ENCODE results near the gene GTF3A. TPM values are rescaled to one million over a fixed set of nuclear protein-coding genes. Genes with fewer than 3 reads are reported as not detected.

The GTF3A gene
- total RNA-seq, 4 donors from 2014 or later, result 82.5 to 93.1 (median 89.2) TPM

DNA sequence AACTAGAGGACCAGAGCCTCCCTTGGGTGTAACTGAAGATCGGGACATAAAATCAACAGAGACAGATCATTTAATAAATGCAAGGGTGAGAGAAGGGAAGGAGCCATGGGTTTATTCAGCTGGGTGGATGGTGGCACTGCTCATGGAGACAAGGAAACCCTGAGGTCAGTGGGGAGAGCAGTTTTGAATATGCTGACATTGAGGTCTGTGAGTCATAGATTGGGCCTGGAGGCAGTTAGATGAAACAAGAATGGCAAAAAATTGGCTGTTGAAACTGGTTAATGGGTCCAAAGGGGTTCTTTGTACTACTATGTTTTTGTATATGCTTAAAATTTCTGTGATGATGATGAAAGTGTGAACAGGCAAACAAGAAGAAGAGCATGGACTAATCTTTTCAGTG, 5.1 kb upstream of the GTF3A start:
- no peak overlapping the region for H3K4me3 ChIP-seq
- H3K4me1 ChIP-seq, result peaks cover 7% of the 10 kb centered on the region
- WGBS, result 87% methylated on average over 1 of the region's 1 CpG
- no peak for DNase-seq (ENCODE audit: low spot score in 2 of 2)
- no peak overlapping the region for H3K27ac ChIP-seq
- H3K36me3 ChIP-seq, result no peaks in the 10 kb centered on the region
- TF ChIP-seq POLR2AphosphoS5 (IDR thresholded peaks at IDR 0.05), result no peak
- no peak for TF ChIP-seq EP300 (IDR thresholded peaks at IDR 0.05)
- TF ChIP-seq POLR2A (IDR thresholded peaks at IDR 0.05), result no peak
- TF ChIP-seq, protein P1, sequence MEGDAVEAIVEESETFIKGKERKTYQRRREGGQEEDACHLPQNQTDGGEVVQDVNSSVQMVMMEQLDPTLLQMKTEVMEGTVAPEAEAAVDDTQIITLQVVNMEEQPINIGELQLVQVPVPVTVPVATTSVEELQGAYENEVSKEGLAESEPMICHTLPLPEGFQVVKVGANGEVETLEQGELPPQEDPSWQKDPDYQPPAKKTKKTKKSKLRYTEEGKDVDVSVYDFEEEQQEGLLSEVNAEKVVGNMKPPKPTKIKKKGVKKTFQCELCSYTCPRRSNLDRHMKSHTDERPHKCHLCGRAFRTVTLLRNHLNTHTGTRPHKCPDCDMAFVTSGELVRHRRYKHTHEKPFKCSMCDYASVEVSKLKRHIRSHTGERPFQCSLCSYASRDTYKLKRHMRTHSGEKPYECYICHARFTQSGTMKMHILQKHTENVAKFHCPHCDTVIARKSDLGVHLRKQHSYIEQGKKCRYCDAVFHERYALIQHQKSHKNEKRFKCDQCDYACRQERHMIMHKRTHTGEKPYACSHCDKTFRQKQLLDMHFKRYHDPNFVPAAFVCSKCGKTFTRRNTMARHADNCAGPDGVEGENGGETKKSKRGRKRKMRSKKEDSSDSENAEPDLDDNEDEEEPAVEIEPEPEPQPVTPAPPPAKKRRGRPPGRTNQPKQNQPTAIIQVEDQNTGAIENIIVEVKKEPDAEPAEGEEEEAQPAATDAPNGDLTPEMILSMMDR (IDR thresholded peaks at IDR 0.05), result no peak
- no peaks in the 10 kb centered on the region for H3K27me3 ChIP-seq
- H3K9me3 ChIP-seq, result no peaks in the 10 kb centered on the region

DNA sequence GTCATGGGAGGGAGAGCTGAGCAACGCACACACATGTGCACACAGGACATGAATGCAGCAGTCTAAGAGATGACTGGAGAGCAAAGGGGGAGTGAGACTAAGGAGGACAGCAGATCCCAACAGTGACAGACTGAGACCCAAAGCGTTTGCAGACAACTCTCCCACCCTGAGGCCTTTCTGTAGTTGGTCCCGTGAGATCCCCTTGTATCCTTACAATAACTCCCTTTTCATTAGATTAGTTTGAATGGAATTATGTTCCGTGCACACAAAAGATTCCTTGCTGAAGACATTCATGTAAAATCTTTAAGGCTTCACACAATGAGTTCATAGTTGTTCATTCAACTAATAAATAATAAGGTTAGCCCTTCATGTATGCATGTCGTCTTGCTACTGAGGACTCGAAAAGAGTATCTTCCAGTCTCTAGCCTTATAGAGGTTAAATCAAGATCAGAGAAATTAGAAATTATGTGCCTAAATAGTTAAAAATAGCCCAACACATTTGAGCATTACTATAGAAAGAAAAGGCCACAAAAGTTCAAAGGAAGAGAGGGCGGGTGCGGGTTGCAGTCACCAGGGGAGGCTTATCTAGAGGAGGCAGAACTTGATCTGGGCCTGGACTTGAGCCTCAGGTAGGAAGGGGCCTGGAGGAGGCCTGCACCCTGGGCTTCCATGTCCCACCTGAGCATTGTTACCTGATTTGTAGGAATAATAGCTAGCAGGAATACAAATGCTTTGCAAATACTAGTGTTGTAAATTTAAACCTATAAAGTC, 3.1 kb upstream of the GTF3A start:
- no peak overlapping the region for H3K27ac ChIP-seq
- no peaks in the 10 kb centered on the region for H3K9me3 ChIP-seq
- TF ChIP-seq EP300 (IDR thresholded peaks at IDR 0.05), result no peak
- TF ChIP-seq, protein P1 (IDR thresholded peaks at IDR 0.05), result no peak
- TF ChIP-seq POLR2A (IDR thresholded peaks at IDR 0.05), result no peak
- no peak for TF ChIP-seq POLR2AphosphoS5 (IDR thresholded peaks at IDR 0.05)
- H3K36me3 ChIP-seq, result no peaks in the 10 kb centered on the region
- 90% methylated on average over 8 of the region's 8 CpGs for WGBS
- no peak overlapping the region for H3K4me3 ChIP-seq
- peaks cover 23% of the 10 kb centered on the region for H3K4me1 ChIP-seq
- no peaks in the 10 kb centered on the region for H3K27me3 ChIP-seq
- DNase-seq (ENCODE audit: low spot score in 2 of 2), result no peak

DNA sequence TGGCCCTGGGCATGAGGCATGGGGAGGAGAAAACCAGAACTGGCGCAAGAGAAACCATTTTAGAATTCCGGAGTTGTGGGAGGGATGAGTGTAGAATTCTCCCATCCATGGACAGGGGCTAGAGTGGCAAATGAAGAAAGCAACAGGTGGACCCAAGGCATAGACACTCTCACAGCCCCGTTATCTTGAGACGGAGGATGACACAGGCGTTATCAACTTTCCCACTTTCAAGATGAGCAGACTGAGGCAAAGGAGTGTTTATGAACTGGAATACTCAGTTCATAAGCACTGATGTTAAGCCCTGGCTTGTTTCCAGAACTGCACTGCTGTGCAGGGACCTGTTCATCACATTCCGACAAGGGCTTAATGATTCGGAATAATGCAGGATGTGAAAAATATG, 1.1 kb upstream of the GTF3A start:
- H3K4me3 ChIP-seq, result no peak overlapping the region

DNA sequence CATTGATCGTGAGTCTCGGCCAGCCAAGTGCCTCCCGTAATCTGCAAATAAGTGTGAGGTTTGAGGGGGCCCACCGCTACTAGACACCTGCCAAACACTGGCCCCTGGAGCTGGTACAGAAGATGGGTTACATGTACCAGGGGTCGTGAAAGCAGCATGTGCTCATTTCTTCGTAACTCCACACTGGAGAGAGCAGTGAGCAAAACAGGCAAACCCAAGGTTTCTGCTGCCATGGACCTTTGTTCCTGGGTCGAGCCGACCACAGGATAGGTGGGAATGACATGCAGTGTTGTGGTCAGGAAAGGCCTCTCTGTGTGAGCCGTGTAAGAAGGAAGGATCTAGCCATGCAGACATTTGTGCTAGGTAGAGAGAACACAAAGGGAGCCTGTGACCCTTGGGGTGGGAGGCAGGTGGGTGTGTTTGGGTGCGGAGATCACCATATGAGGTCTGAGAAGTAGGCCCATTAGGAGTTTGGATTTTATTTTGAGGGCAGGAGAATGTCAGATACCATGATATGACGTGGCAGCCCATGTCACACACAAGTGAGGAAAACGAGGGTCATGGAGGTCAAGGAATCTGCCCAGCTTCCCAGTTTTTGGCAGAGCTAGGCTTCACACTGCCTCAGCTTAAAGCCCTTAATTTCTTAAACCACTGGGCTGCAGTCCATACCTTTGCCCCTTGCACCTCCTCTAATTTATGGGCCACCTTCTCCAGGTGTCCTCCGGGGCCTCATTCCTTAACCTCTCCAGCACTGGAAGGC, 919 bp downstream of the GTF3A start:
- no peaks in the 10 kb centered on the region for H3K9me3 ChIP-seq
- no peak for DNase-seq (ENCODE audit: low spot score in 2 of 2)
- H3K27me3 ChIP-seq, result no peaks in the 10 kb centered on the region
- peaks cover 45% of the 10 kb centered on the region for H3K4me1 ChIP-seq
- TF ChIP-seq EP300 (IDR thresholded peaks at IDR 0.05) (no peak), POLR2AphosphoS5 (IDR thresholded peaks at IDR 0.05) (no peak), POLR2A (IDR thresholded peaks at IDR 0.05) (no peak)
- TF ChIP-seq, protein P1 (IDR thresholded peaks at IDR 0.05), result no peak
- peak overlapping the region; percentile 95 for H3K27ac ChIP-seq
- WGBS, result 33% methylated on average over 13 of the region's 13 CpGs
- peaks cover 21% of the 10 kb centered on the region for H3K36me3 ChIP-seq
- H3K4me3 ChIP-seq, result peak overlapping the region; percentile 60

More for the DNA sequence above, 1.1 kb upstream of the GTF3A start:
- Histone ChIP-seq H3K36me3 (peaks cover 3% of the 10 kb centered on the region), H3K27ac (no peak overlapping the region), H3K4me1 (peaks cover 43% of the 10 kb centered on the region), H3K9me3 (no peaks in the 10 kb centered on the region), H3K27me3 (no peaks in the 10 kb centered on the region)
- 73% methylated on average over 7 of the region's 7 CpGs for WGBS
- no peak for TF ChIP-seq EP300 (IDR thresholded peaks at IDR 0.05)
- no peak for TF ChIP-seq POLR2AphosphoS5 (IDR thresholded peaks at IDR 0.05)
- TF ChIP-seq POLR2A (IDR thresholded peaks at IDR 0.05), result no peak
- TF ChIP-seq, protein P1 (IDR thresholded peaks at IDR 0.05), result no peak
- no peak for DNase-seq (ENCODE audit: low spot score in 2 of 2)
